Endodermal cell (in vitro differentiated cells): ENCODE results near the gene OGFR. TPM values are rescaled to one million over a fixed set of nuclear protein-coding genes. Genes with fewer than 3 reads are reported as not detected.

Experiments
- DNase-seq: peaks from one replicate; pipeline ENCODE4 v3.0.0-alpha.2; 2017
- H3K27ac ChIP-seq: 2 replicates; pipeline ENCODE4 v1.5.1; 2013; ENCODE audit warnings: mild to moderate bottlenecking, low read depth, low read length, moderate library complexity
- H3K27me3 ChIP-seq: 2 replicates; pipeline ENCODE4 v1.6.1; 2013; ENCODE audit warnings: mild to moderate bottlenecking, low read length, moderate library complexity; ENCODE audit not compliant: insufficient read depth, control insufficient read depth, poor library complexity, severe bottlenecking
- H3K36me3 ChIP-seq: 2 replicates; pipeline ENCODE4 v1.7.0; 2013; ENCODE audit warnings: mild to moderate bottlenecking, low read length, moderate library complexity; ENCODE audit not compliant: control insufficient read depth, insufficient read depth
- H3K4me1 ChIP-seq: one replicate; pipeline ENCODE4 v1.7.0; 2013; ENCODE audit warnings: low read length; ENCODE audit not compliant: control insufficient read depth, insufficient read depth
- H3K4me3 ChIP-seq: 2 replicates; pipeline ENCODE4 v1.5.1; 2013; ENCODE audit warnings: mild to moderate bottlenecking, low read length, moderate library complexity
- H3K9ac ChIP-seq: 2 replicates; pipeline ENCODE4 v1.6.1; 2013; ENCODE audit warnings: mild to moderate bottlenecking, low read length, moderate library complexity; ENCODE audit not compliant: poor library complexity, severe bottlenecking; ENCODE audit errors: extremely low read depth
- H3K9me3 ChIP-seq: 2 replicates; pipeline ENCODE4 v1.6.1; 2013; ENCODE audit warnings: mild to moderate bottlenecking, low read length, moderate library complexity; ENCODE audit not compliant: control insufficient read depth
- H3K27ac Mint-ChIP-seq: 2 replicates; pipeline ENCODE4 v1.8.0; 2020; ENCODE audit warnings: mixed read lengths
- H3K27me3 Mint-ChIP-seq: 2 replicates; pipeline ENCODE4 v1.8.0; 2021; ENCODE audit warnings: mild to moderate bottlenecking, mixed read lengths; ENCODE audit not compliant: insufficient read depth
- H3K36me3 Mint-ChIP-seq: 2 replicates; pipeline ENCODE4 v1.8.0; 2020; ENCODE audit warnings: low read depth, mixed read lengths
- H3K4me1 Mint-ChIP-seq: 2 replicates; pipeline ENCODE4 v1.8.0; 2020; ENCODE audit warnings: mixed read lengths
- H3K4me3 Mint-ChIP-seq: 2 replicates; pipeline ENCODE4 v1.8.0; 2020; ENCODE audit warnings: mild to moderate bottlenecking, moderate library complexity, mixed read lengths
- H3K9me3 Mint-ChIP-seq: 2 replicates; pipeline ENCODE4 v1.8.0; 2020; ENCODE audit warnings: mild to moderate bottlenecking, mixed read lengths
- CTCF ChIP-seq: fragments of 200-600 bp; sonication (generic); conservative IDR thresholded peaks from 2 replicates; pipeline ENCODE4 v1.5.0; 2021; ENCODE audit warnings: antibody characterized with exemption, mild to moderate bottlenecking
- whole genome bisulfite sequencing, 2 experiments: methylation state at CpG; one replicate each; pipeline versions ENCODE4 v1.1.5 to v1.1.7; 2013; ENCODE audit warnings: missing lambda C conversion rate in 2 of 2, mixed read lengths in 1 of 2; ENCODE audit not compliant: insufficient coverage in 1 of 2, insufficient read length in 1 of 2; 5-methylcytosine and 5-hydroxymethylcytosine counted together
- total RNA-seq, 2 donors: library from RNA; stranded (reverse); fragmentation: NEBNext Ultra II Directional in 1 of 2; extraction: Animal tissue kit (Norgen Biotek cat#: 25700) in 1 of 2; gene quantifications; 2 replicates in 1 of 2; 3 replicates in 1 of 2; pipeline ENCODE4 v1.2.1, GENCODE V29; 2021

Gene OGFR
- total RNA-seq, 2 donors from 2014 or later = 28.1 to 28.5 TPM

GRCh38 chr20:62856931-62857619 is 52.4 kb downstream of the OGFR start:
- no peak for DNase-seq
- Histone ChIP-seq H3K36me3 (peaks cover 41% of the 10 kb centered on the region), H3K4me1 (no peaks in the 10 kb centered on the region), H3K27ac (no peak overlapping the region), H3K4me3 (no peak overlapping the region), H3K9me3 (no peaks in the 10 kb centered on the region), H3K27me3 (no peaks in the 10 kb centered on the region), H3K9ac (no peak overlapping the region)
- Mint-ChIP-seq H3K36me3 (peaks cover 36% of the 10 kb centered on the region), H3K4me1 (peaks cover 7% of the 10 kb centered on the region), H3K27me3 (peaks cover 6% of the 10 kb centered on the region), H3K4me3 (no peak overlapping the region), H3K27ac (no peak overlapping the region), H3K9me3 (no peaks in the 10 kb centered on the region)
- 95 to 98% methylated on average over 24 to 25 of the region's 25 CpGs for WGBS, 2 experiments
- TF ChIP-seq CTCF = no peak

DNA sequence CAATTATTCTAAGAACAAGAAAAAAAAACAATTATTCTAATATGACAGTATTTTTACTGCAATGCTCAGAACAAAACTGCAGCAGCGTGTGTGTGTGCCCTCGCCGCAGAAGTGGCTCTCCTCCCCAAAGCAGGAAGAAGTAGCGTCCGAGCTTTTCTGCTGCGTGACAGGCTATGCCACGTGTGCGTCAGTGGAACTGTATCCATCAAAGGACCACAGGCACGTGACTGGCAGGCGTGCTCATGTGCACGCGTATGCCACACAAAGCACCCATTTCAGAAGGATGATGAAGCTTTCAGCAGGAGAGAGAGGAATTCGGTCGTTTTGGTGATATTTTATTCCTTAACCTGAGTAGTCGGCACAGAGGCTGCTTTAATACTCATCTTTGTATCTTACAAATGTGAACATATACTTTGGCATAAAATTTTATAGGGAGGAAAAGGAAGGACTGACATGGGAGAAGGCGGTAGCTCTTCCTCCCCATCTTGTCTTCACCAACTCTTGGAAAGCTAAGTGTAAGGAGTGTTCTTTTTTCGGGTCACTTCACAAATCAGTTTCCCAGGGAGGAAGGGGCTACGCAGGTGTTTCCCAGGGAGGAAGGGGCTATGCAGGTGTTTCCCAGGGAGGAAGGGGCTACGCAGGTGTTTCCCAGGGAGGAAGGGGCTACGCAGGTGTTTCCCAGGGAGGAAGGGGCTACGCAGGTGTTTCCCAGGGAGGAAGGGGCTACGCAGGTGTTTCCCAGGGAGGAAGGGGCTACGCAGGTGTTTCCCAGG is 53.6 kb downstream of the OGFR start:
- H3K9me3 ChIP-seq = no peaks in the 10 kb centered on the region
- no peak overlapping the region for H3K27ac ChIP-seq
- no peak for TF ChIP-seq CTCF
- H3K36me3 Mint-ChIP-seq = peaks cover 30% of the 10 kb centered on the region
- peaks cover 33% of the 10 kb centered on the region for H3K36me3 ChIP-seq
- H3K9ac ChIP-seq = no peak overlapping the region
- peaks cover 4% of the 10 kb centered on the region for H3K9me3 Mint-ChIP-seq
- H3K4me3 ChIP-seq = no peak overlapping the region
- WGBS, 2 experiments = 93 to 98% methylated on average over 9 to 17 of the region's 23 CpGs
- no peak overlapping the region for H3K4me3 Mint-ChIP-seq
- H3K27ac Mint-ChIP-seq = no peak overlapping the region
- H3K4me1 Mint-ChIP-seq = peaks cover 7% of the 10 kb centered on the region
- no peaks in the 10 kb centered on the region for H3K4me1 ChIP-seq
- no peaks in the 10 kb centered on the region for H3K27me3 ChIP-seq
- no peak for DNase-seq
- peaks cover 8% of the 10 kb centered on the region for H3K27me3 Mint-ChIP-seq

DNA sequence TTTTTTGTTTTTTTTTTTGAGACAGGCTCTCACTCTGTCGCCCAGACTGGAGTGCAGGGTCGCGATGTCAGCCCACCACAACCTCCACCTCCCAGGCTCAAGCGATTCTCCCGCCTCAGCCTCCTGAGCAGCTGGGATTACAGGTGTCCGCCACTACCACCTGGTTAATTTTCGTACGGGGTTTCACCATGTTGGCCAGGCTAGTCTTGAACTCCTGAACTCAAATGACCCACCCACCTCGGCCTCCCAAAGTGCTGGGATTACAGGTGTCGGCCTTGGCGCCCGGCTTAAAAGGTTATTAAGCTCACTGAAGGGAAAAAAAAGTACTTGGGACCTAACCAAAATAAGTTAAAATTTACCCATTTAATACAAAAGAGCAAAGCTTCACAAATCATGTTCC is 55.1 kb downstream of the OGFR start:
- 89 to 94% methylated on average over 9 to 12 of the region's 12 CpGs for WGBS, 2 experiments
- Histone ChIP-seq H3K9me3 (peaks cover 5% of the 10 kb centered on the region), H3K27me3 (no peaks in the 10 kb centered on the region), H3K9ac (no peak overlapping the region), H3K27ac (no peak overlapping the region), H3K4me3 (peak overlapping the region; percentile 79), H3K4me1 (no peaks in the 10 kb centered on the region), H3K36me3 (peaks cover 19% of the 10 kb centered on the region)
- no peak for DNase-seq
- Mint-ChIP-seq H3K9me3 (peaks cover 9% of the 10 kb centered on the region), H3K4me3 (peak overlapping the region; percentile 65), H3K4me1 (peaks cover 7% of the 10 kb centered on the region), H3K27me3 (peaks cover 8% of the 10 kb centered on the region), H3K27ac (no peak overlapping the region), H3K36me3 (peaks cover 16% of the 10 kb centered on the region)
- TF ChIP-seq CTCF = no peak
